ENCODE measurements around the gene DHX8. TPM values are rescaled to one million over a fixed set of nuclear protein-coding genes. Genes with fewer than 3 reads are reported as not detected.

DHX8 gene
- total and polyA plus RNA-seq, 10 of the 15 experiments (the other 5 are each of a cell fraction or from before 2014, with no cell fraction given): 27.6 to 50.4 (median 35.7) TPM

GRCh38 chr17:43526886-43527648 is 43.3 kb downstream of the DHX8 start:
- ChIA-PET SMC1A (ENCODE audit: uncharacterized antibody, unreplicated experiment) (interaction anchor here (0.9 to 1.7 kb wide), 5 partner anchors 11 to 146 kb away, joined by 4 to 6 read pairs (median 4); no protein-coding TSS in a partner anchor), POLR2A (interaction anchor here (0.9 kb wide), 1 partner anchor 9 kb away, joined by 4 read pairs; no protein-coding TSS in a partner anchor), RAD21 (ENCODE audit: unreplicated experiment) (no interaction called here), CTCF (interaction anchor here (1.1 to 4.7 kb wide), 3 partner anchors 9 to 49 kb away, joined by 3 to 39 read pairs (median 3); no protein-coding TSS in a partner anchor)
- Histone ChIP-seq H3K27me3 (replicated peaks in 1 of 2; ENCODE audit: control insufficient read depth in 2 of 2, insufficient read depth in 2 of 2, low read length in 1 of 2) (no peaks in the 10 kb centered on the region), H3K9ac (ENCODE audit: control insufficient read depth, insufficient read depth, low read length) (no peak overlapping the region), H2AFZ (ENCODE audit: control insufficient read depth, low read depth, low read length) (no peak overlapping the region), H3K4me2 (ENCODE audit: control insufficient read depth, insufficient read depth) (no peak overlapping the region), H3K27ac (ENCODE audit: control insufficient read depth, insufficient read depth) (no peak overlapping the region), H3K9me3 (replicated peaks; ENCODE audit: control insufficient read depth, insufficient read depth, low read length) (no peaks in the 10 kb centered on the region), H3K4me1 (ENCODE audit: control insufficient read depth, insufficient read depth, low read length) (no peaks in the 10 kb centered on the region), H3K36me3 (ENCODE audit: control insufficient read depth in 2 of 2, insufficient read depth in 2 of 2, low read length in 1 of 2) (peaks cover 18% of the 10 kb centered on the region in 2 experiments), H3K4me3 (no peak overlapping the region), H4K20me1 (ENCODE audit: control insufficient read depth, insufficient read depth) (no peaks in the 10 kb centered on the region), H3K79me2 (ENCODE audit: control insufficient read depth, insufficient read depth, low read length) (no peaks in the 10 kb centered on the region)
- TF ChIP-seq NKRF (conservative IDR thresholded peaks at IDR 0.05): no peak
- no peak for TF ChIP-seq EP300 (IDR thresholded peaks at IDR 0.05; ENCODE audit: borderline replicate concordance in 1 of 2, control insufficient read depth in 1 of 2, low read depth in 2 of 2, low read length in 2 of 2)
- no peak for TF ChIP-seq ETV6 (conservative IDR thresholded peaks at IDR 0.05 in 1 of 2, IDR thresholded peaks at IDR 0.05 in 1 of 2; ENCODE audit: borderline replicate concordance in 1 of 2, low read depth in 1 of 2)
- TF ChIP-seq JUND (IDR thresholded peaks at IDR 0.05; ENCODE audit: low read depth, low read length): no peak
- TF ChIP-seq SRF (IDR thresholded peaks at IDR 0.05; ENCODE audit: low read depth in 2 of 2, low read length in 2 of 2): no peak
- TF ChIP-seq RELB (IDR thresholded peaks at IDR 0.05; ENCODE audit: low read depth): no peak
- no peak for ATAC-seq
- no TSS peak for BruUV-seq (replicated peaks)
- DNase-seq (ENCODE audit: low read depth, low spot score): no peak
- FAIRE-seq: no peak
- intact Hi-C loops (cut with micrococcal nuclease; ENCODE audit: unreplicated experiment) (no loop called here), in situ Hi-C loops (cut with MboI) (no loop called here)
- 78% methylated on average over 7 of the region's 7 CpGs for WGBS (ENCODE audit: insufficient coverage, insufficient replicate concordance, low lambda C conversion rate, missing lambda C conversion rate)
